DND-41 (cell line): Measurements from ENCODE around the gene ESYT3.

Experiments
- ATAC-seq: fragments of 200-7000 bp; cut with Tn5 transposase; 3 replicates; pipeline ENCODE4 v1.9.1; 2021; ENCODE audit warnings: low read depth; ENCODE audit not compliant: insufficient read depth
- DNase-seq: peaks from one replicate; pipeline ENCODE4 v3.0.0-alpha.2; 2020
- H2AFZ ChIP-seq: 2 replicates; pipeline ENCODE4 v1.6.0; 2012; ENCODE audit warnings: low read depth, low read length
- H3K27ac ChIP-seq: 2 replicates; pipeline ENCODE4 v1.5.1; 2012; ENCODE audit warnings: low read length, inconsistent platforms
- H3K27me3 ChIP-seq: fragments of 200-600 bp; sonication (generic); 2 replicates; pipeline ENCODE4 v1.6.0; 2012; ENCODE audit warnings: low read length, mild to moderate bottlenecking, inconsistent platforms; ENCODE audit not compliant: insufficient read depth, poor library complexity
- H3K36me3 ChIP-seq: 2 replicates; pipeline ENCODE4 v1.5.1; 2012; ENCODE audit warnings: low read length, inconsistent platforms; ENCODE audit not compliant: insufficient read depth
- H3K4me1 ChIP-seq: 2 replicates; pipeline ENCODE4 v1.5.1; 2012; ENCODE audit warnings: mild to moderate bottlenecking, low read length; ENCODE audit not compliant: insufficient read depth
- H3K4me2 ChIP-seq: 2 replicates; pipeline ENCODE4 v1.6.0; 2012; ENCODE audit warnings: mild to moderate bottlenecking, moderate library complexity, low read length, inconsistent platforms; ENCODE audit not compliant: insufficient read depth
- H3K4me3 ChIP-seq, 2 experiments: fragments of 200-600 bp in 1 of 2; shearing (Covaris generic) in 1 of 2; 2 replicates each; pipeline ENCODE4 v1.5.1; 2012 to 2016; ENCODE audit warnings: inconsistent platforms in 2 of 2, low read length in 2 of 2, mild to moderate bottlenecking in 2 of 2, low read depth in 1 of 2, moderate library complexity in 1 of 2
- H3K79me2 ChIP-seq: 2 replicates; pipeline ENCODE4 v1.6.0; 2012; ENCODE audit warnings: low read length, inconsistent platforms; ENCODE audit not compliant: insufficient read depth
- H3K9ac ChIP-seq: 2 replicates; pipeline ENCODE4 v1.6.0; 2012; ENCODE audit warnings: low read depth, mild to moderate bottlenecking, inconsistent platforms, low read length, moderate library complexity
- H3K9me3 ChIP-seq: 2 replicates; pipeline ENCODE4 v1.5.1; 2012; ENCODE audit warnings: low read length, moderate library complexity, mild to moderate bottlenecking, inconsistent platforms; ENCODE audit not compliant: insufficient read depth, severe bottlenecking
- H4K20me1 ChIP-seq: 2 replicates; pipeline ENCODE4 v1.6.0; 2012; ENCODE audit warnings: low read length; ENCODE audit not compliant: insufficient read depth
- EZH2 ChIP-seq: IDR thresholded peaks from 3 replicates; pipeline ENCODE4 v1.6.1; 2012; ENCODE audit warnings: borderline replicate concordance, low read depth, mild to moderate bottlenecking, moderate library complexity, low read length, inconsistent platforms; ENCODE audit not compliant: severe bottlenecking
- TF ChIP-seq, protein P1 (sequence below): IDR thresholded peaks from 2 replicates; pipeline ENCODE4 v1.5.1; 2012; ENCODE audit warnings: borderline replicate concordance, low read length, moderate library complexity, mild to moderate bottlenecking; ENCODE audit not compliant: poor library complexity, severe bottlenecking; ENCODE audit errors: extremely low read depth

ESYT3 gene

DNA sequence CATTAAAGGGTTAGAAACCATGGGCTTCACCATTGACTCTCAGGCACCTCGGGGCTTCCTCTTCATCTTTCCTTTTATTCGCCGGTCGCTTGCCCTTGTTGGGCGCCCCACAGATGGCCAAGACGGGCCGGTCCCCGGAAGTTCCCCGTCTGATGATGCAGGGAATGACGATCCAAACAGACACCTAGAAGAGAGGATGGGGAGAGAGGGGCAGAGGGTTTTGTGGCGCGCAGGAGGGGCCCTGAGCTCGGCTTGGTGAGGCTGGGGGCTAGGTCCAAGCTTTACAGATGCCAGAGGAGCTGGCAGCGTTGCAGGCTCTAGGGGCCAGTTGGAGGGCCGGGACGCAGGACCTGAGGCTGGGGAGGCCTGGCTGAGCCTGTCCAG lies 532 bp upstream of the ESYT3 start:
- H2AFZ ChIP-seq = no peak overlapping the region
- H3K4me2 ChIP-seq = no peak overlapping the region

DNA sequence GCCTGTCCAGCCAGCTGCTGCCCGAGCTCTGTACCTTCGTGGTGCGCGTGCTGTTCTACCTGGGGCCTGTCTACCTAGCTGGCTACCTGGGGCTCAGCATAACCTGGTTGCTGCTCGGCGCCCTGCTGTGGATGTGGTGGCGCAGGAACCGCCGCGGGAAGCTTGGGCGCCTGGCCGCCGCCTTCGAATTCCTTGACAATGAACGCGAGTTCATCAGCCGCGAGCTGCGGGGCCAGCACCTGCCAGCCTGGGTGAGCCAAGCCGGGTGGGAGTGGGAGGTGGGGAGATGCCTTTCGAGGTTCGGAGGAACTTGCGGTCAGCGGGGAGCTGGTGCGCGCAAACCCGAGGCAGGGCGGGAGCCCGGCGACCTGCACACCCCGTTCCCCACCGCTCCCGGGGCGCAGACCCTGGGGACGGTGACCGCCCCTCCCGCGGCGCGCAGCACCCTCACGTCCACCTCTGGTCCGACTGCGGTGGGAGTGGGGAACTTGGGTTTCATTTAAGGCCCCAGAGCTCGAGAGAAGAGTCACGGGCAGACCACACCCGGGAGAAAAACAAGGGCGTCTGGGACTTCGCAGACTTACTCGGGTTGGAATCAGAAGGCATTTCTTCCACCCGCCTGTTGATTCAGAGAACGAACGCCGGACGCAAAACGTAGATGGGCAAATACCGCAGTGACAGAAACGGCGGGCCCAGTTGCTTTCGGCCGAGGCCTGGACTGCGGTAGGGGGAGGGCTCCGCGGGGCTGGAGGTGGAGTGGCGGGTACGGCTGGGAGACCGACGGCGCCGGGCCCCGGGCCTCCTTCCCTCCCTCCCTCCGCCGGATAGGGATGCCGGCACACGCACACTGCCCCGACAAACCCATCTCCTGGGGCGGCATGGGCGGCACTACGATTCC lies 708 bp downstream of the ESYT3 start:
- Histone ChIP-seq H3K9me3 (no peaks in the 10 kb centered on the region), H4K20me1 (no peaks in the 10 kb centered on the region), H3K36me3 (no peaks in the 10 kb centered on the region), H3K4me1 (no peaks in the 10 kb centered on the region), H3K27me3 (peaks cover 4% of the 10 kb centered on the region), H3K79me2 (no peaks in the 10 kb centered on the region), H3K27ac (no peak overlapping the region), H3K4me2 (no peak overlapping the region), H3K4me3 (no peak overlapping the region), H3K9ac (no peak overlapping the region), H2AFZ (no peak overlapping the region)
- DNase-seq = no peak
- ATAC-seq = no peak
- TF ChIP-seq, protein P1, sequence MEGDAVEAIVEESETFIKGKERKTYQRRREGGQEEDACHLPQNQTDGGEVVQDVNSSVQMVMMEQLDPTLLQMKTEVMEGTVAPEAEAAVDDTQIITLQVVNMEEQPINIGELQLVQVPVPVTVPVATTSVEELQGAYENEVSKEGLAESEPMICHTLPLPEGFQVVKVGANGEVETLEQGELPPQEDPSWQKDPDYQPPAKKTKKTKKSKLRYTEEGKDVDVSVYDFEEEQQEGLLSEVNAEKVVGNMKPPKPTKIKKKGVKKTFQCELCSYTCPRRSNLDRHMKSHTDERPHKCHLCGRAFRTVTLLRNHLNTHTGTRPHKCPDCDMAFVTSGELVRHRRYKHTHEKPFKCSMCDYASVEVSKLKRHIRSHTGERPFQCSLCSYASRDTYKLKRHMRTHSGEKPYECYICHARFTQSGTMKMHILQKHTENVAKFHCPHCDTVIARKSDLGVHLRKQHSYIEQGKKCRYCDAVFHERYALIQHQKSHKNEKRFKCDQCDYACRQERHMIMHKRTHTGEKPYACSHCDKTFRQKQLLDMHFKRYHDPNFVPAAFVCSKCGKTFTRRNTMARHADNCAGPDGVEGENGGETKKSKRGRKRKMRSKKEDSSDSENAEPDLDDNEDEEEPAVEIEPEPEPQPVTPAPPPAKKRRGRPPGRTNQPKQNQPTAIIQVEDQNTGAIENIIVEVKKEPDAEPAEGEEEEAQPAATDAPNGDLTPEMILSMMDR = no peak
- no peak for TF ChIP-seq EZH2

More for the DNA sequence above, 532 bp upstream of the ESYT3 start:
- no peak overlapping the region for H3K9ac ChIP-seq
- H3K36me3 ChIP-seq = no peaks in the 10 kb centered on the region
- H3K27me3 ChIP-seq = peaks cover 4% of the 10 kb centered on the region
- H3K79me2 ChIP-seq = no peaks in the 10 kb centered on the region
- H3K27ac ChIP-seq = no peak overlapping the region
- no peaks in the 10 kb centered on the region for H4K20me1 ChIP-seq
- no peak for TF ChIP-seq EZH2
- TF ChIP-seq, protein P1 = no peak
- ATAC-seq (no peak), DNase-seq (no peak)
- no peak overlapping the region for H3K4me3 ChIP-seq
- no peaks in the 10 kb centered on the region for H3K4me1 ChIP-seq
- no peaks in the 10 kb centered on the region for H3K9me3 ChIP-seq

DNA sequence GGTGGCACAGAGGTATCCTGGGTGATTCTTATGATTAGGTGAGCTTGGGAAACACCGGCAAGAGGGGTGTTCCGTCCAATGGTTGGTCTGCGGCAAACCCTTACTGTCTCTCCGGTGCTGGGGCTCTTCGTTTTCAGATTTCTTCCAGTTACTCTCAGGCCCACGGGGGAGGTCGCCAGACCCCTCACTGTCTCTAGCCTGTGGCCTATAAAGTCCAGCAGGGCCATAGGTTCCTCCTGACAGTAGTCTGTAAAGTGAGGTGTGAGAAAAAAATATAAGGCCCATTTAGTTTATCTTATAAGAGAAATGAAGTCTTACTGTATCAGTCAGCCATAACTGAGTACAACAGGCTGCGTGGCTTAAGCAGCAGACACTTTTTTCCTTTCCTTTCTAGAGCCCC lies 1.4 kb downstream of the ESYT3 start:
- Histone ChIP-seq H2AFZ (no peak overlapping the region), H3K9me3 (no peaks in the 10 kb centered on the region), H3K4me3 (no peak overlapping the region), H4K20me1 (no peaks in the 10 kb centered on the region), H3K27me3 (peaks cover 4% of the 10 kb centered on the region), H3K9ac (no peak overlapping the region), H3K4me2 (no peak overlapping the region), H3K79me2 (no peaks in the 10 kb centered on the region), H3K36me3 (no peaks in the 10 kb centered on the region), H3K27ac (no peak overlapping the region), H3K4me1 (no peaks in the 10 kb centered on the region)
- ATAC-seq (no peak), DNase-seq (no peak)
- TF ChIP-seq, protein P1 = no peak
